HG03064 (cell line): ENCODE results near the gene FAM221B.
A peak's percentile ranks its signal among the peaks of the same experiment; 100 is the strongest.

Source experiments
- ATAC-seq: cut with Tn5 transposase; IDR thresholded peaks from one replicate; pipeline ENCODE4 v1.9.1; 2021; ENCODE audit warnings: low read depth; ENCODE audit not compliant: unreplicated experiment

Gene FAM221B

DNA sequence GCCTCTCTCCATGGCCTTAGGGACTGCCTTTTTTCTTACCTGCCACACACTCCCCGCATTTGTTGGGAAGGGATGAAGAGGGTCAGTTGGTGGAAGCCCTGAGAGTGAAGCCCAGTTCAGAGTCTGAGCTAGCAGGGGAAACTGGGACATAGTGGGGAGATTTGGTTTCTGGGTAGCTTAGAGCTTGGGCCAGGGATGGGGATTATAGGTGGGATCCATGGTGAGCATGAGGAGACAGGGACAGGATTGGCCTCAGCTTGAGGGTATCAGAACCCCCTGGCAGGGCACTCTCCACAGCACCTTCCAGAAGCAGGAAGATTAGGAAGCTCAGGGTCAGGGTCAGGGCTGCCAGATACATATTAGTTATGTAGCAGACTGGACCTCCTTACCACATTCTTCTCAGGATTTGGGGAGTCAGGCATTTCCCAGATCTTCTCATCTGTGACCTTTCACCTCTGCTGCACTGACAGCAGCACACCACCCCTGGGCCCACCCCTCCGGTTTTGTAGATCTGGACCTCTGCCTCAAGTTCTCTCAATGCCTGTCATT is 23.8 kb upstream of the FAM221B start:
- no peak for ATAC-seq

DNA sequence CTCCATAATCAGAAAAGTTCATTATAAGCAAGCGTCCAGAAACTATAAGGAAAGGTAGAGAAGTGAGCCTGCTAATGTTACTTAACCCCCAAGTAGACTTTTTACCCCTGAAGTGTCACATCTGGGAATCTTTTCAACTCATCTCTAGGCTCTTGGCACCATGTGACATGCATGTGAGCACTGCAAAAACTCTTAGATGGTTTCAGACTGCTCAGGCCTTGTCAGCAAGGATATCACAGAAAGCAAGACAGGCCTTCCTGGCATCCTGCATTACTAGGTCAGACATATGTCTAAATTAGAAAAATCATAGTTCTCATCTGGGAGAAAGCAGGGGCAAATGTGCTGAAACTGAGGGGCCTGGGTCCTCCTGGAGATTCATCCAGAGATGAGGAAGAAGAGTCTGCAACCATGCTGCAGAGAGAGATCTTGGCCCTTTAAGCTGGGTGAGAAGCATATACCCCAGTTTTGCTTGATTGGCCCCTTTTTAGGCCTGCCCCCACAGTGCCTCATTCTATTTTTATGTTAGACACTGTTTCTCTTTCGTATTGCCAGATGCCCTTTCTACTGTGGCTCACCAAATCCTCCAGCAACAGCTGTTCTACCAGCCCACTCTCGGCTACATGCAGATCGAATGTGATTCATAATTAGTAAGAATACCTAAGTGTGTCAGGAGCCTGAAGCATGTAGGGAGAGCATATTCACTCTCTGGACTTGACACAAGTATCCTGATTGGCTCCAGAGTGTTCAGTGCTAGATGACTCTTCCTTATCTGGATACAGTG is 19.4 kb upstream of the FAM221B start:
- peak; percentile 77 for ATAC-seq

DNA sequence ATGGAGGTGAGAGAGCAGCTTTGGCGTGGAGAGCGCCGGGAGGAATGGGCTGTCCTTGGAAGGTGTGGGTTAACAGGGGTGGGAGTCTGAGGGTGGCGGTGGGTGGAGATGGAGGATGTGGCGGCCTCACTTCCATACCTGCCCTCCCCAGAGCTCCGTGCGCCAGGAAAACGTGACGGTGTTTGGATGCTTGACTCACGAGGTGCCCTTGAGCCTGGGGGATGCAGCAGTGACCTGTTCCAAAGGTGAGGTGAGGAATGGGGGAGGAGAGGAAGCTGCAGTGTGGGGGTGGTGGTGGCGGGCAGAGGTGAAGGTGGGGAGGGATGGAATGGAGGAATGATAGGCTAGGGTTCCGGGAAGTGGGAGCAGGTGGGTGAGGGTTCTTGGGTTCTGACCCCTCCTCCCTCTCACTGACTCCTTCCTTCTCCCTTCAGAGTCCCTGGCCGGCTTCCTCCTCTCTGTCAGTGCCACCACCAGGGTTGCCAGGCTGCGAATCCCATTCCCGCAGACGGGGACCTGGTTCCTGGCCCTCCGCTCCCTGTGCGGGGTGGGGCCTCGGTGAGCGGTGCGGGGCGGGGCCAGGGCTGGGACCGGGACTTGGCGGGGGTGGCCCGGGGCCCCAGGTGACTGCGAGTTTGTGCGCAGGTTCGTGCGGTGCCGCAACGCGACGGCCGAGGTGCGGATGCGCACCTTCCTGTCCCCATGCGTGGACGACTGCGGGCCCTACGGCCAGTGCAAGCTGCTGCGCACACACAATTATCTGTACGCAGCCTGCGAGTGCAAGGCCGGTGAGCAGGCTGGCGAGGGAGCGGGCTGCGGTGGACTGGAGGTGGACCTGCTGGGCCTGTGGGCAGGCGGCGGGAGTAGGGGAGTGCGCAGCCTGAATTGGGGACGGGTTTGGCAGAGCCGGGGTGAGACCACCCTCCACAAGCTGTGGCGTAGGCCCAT is 17.6 kb upstream of the FAM221B start:
- ATAC-seq: no peak

DNA sequence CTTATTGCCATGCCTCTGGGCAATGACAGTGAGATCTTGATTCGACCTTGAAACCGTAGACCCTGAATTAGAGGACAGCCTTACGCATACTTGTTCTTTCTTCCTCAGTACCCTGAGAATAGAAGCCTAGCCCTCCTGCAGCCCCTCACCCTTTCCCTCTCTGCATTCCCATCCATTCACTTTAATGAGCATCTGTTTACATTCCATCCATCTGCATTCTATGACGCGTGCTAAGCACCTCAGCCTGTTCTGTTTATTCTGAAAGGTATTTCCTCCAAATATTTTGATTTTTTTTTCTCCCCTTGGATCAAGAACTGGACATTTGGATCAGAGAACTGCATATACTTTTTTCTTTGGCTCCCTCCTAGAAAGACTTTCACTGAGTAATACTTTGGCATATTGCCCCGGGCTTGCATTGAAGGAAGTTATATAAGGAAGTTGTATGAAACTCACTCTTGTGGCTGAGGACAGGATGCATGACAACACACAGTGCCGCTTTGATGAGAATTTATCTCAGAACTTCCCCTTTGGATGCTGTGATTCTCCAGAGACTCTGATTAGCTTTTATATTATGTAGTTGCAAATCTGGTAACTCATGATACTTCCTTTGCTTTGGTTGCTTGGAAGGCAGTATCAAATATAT is 16.2 kb upstream of the FAM221B start:
- ATAC-seq: no peak

DNA sequence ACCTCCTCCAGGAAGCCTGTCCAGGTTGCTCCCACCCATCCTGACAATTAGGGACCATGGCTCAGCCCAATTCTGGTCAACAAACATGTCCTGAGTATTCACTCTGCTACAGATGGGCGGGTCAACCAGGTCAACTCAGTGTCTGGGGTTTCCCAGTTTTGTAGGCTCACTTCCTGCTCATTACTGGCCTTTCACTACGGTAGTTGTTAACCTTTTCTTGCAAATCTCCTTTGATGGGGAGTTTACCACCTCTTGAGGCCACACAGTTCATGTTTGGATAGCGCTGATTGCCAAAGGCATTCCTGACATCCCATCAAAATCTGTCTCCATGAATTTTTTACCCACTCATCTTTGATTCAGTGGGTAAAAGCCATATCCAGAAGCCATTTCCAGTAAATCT is 14.3 kb upstream of the FAM221B start:
- ATAC-seq: no peak

DNA sequence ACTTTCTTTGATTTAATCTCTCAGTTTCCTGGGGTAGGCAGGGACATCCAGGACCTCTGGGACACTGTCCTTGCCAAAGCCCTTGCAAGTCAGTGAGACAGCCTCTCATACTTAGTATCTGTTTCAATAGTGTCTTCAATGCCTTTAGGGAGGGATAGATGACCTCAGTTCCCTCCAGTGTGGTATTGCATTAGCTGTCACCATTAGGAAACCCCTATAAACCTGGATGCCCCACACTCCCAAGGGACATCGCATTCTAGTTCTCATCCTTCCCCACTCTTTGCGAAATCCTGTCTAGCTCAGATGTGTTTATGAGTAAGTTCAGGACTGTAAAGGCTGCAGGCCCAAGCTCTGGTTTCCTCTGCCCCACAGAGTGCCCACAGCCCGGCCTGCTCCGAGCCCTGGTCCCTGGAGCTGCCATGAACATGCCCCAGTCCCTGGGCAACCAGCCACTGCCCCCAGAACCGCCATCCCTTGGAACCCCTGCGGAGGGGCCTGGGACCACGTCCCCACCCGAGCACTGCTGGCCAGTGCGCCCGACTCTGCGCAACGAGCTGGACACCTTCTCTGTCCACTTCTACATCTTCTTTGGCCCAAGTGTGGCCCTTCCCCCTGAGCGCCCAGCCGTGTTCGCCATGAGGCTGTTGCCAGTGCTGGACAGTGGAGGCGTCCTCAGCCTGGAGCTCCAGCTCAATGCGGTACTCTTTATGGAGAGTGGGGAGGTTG is 13.7 kb upstream of the FAM221B start:
- ATAC-seq: no peak

DNA sequence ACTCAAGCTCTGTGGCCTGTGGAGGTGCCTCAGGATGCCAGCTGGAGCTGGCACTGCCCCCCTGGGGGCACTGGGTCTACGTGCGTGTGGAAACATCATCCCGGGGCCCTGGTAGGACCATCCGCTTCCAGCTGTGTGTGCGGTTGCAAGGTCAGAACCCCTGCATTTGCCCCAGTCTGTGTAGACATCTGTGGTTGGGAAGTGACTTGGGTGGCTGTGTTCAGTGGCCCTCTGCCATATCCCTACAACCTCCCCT is 13.0 kb upstream of the FAM221B start:
- no peak for ATAC-seq

DNA sequence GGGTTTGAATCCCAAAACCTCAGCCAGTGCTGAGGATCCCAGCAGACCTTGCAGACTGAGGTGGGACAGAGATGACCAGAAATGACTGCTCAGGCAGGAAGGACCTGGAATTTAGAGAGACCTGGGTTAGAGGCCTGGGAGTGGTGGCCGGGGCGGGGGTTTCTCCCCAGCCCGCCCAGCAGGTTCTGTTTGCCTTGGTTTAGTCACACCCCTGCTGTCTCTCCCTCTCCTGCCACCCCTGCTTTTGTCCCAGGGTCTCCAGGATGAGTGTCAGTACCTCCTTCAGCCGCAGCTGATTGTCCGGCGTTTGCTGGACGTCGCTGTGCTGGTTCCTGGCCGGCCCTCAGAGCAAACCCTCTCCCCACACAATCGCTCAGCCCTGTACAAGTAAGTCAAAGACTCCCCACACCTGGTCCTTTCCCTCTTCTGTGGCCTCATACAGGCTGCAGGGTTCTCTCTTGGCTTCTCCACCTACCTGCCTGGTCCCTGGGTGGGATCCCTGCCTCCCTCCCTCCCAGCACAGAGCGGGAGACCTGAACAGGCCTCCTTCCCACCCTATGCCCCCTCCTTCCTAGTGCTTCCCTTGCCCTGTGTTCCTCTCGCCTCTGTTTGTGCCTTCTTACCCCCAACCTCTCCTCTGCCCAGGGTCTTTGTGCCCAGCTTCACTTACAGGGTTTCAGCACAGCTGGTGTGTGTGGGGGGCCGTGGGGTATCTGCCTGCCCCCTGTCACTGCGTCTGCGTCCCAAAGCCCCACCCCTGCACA is 12.5 kb upstream of the FAM221B start:
- no peak for ATAC-seq

DNA sequence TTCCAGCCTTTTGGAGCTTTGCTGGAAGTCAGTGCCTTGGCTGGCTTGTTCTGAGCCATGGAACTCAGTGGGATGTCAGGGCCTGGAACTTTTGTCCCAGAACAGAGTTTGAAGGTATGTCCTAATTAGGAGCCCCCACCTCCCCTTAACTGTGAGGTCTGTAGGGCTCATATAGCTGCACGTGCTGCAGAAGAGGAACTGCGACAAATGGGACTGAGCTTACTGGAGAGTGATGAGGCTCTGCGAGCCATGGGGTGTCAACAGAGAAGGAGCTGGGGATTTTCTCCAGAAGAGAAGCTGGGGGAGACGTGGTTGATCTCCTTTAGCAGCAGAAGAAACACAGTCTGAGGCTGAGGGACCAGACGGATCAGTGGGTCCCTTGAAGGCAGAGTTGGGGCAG is 11.4 kb upstream of the FAM221B start:
- ATAC-seq: no peak

DNA sequence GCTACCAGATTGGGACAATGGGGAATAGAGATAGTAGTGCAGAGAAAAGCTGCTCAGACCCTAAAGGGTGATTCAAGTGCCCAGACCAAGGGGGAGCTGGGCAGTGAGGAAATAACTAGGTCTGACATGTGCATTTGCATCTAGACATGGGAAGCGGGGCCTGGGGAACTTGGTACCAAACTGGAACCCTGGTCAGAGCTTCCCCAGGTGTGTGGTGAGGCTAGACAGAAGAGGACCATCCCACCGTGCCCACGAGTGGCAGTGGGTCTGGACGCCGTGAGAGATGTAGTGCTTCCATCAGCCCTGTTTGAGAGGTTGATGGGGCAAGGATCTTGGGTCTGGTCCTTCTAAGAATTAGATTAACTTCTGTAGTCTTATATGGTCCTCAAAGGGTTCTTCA is 8.1 kb upstream of the FAM221B start:
- no peak for ATAC-seq

DNA sequence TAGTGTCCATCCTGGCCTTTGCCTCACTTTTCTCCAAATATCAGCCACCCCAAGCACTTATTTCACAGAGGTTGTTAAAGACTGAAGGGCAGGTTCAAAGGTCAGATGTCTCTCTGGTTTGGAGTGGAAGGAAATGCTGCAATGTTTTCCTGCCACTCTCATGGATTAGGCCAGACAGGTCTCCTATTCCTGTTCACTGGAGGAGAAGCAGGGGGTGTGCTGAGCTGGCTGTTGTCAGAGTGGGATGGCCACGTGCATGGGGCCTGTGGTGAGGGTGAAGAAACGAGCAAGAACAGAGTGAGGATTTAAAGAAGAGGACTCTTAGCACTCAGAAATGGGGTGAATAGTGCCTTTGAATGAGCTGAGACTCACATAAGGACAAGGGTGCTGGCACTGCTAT is 7.2 kb upstream of the FAM221B start:
- no peak for ATAC-seq

DNA sequence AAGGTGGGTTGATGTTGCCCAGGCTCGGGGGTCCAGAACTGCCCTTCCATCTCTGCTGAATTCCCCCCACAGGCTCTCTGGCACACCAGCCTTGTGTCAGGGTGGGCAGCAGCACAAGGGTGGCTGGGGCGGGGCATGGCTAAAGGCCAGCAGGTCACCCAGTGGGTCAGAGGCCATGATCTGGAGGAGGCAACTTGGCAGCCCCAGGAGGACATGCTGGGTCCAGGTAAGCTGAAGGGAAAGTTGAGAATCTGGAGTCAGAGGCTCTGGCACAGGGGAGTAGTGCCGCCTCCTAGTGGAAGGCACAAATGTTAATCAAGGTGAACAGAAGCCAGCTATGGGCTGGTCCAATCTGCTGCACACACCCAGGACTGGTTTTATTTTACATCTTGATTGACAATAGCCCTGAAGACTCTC is 6.7 kb upstream of the FAM221B start:
- no peak for ATAC-seq

DNA sequence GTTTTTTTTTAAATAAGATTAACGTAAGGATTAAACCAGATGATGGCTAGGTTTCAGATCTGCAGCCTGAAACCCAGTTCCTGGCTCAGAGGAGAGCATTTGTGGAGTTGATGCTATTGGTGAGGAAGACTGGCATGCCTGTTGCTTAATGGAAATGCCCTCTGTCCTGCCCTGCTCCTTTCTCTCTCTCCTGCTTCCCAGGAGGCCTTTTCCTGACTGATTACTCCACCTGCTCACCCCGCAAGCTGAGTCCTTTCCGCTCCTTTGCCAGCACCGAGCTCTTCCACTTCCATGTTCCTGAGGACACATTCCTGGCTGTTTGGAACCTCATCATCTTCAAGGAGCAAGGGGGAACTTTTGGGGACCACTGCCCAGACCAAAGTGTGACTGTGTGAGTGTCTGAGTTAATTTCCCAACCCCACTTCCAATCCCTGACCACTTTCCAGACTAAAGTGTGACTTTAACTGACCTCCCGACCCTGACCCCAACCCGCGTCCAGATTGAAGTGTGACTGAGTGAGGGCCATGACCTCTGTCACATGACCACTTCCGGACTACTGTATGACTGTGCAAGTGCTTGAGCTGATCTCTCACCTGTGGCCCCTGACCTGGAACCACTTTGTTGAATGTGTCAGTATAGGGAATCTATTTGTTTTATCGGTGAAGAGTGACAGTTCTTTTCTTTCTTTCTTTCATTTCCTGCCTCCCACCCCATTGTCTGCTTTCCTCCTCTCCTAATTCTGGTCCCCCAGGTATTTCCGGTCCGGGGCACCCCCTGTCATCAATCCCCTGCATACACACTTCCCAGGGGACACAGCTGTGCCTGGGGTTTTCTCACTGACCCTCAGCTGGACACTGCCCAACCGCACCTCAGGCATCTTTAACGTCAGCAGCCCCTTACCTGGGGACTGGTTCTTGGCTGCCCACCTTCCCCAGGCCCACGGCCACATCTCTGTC is 6.0 kb upstream of the FAM221B start:
- no peak for ATAC-seq

DNA sequence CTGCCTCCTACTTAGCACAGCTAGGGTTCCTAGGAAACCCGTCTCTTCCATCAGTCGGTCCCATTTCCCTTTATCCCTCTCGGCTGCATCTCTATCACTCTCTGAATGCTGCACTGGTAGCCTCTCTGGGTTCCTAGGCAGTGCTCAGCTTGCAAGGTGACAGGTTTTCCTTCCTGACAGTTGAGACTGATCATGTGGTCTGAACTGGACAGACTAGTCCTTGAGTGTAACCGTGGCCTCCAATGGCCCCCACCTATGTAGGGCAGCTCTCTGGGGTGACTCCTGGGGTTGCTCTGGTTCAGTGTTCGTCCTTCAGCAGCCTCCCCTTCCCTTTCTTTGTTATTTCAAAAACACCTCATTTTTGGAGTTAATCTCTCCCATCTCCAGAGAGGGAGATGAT is 4.3 kb upstream of the FAM221B start:
- no peak for ATAC-seq

DNA sequence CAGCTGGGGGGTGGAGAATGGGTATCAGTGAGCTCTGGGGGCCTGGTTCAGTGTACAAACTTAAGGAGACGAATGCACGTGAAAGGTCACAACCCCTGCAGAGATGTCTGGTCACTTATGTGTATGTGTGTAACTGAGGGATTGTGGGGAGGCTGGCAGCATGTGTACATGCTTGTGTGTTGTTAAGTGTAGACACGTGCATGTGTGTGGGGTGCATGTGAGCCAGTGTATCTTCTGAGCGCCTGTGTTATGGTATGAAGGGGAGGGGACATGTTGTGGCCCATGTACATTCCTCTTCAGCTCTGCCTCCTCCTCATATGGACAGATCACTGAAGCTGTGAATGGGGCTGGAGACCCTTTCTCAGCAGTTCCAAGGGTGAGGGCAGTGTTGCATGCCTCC is 2.5 kb upstream of the FAM221B start:
- no peak for ATAC-seq

DNA sequence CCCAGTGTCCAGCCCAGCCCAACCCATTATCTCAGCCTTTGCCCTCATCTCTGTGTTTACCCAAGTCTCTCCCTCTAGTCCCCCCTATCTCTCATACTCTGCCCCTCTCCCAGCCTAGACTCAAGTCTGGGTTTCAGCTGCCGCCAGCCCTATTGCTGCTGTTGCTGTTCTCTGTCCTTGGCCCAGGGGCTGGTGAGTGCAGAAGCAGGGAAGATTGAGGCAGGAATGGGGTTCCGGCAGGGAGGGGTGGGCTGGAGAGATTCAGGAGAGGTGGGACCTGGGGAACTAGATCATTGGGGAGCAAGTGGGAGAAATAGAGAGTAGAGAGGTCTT is 1.2 kb upstream of the FAM221B start:
- ATAC-seq: no peak

DNA sequence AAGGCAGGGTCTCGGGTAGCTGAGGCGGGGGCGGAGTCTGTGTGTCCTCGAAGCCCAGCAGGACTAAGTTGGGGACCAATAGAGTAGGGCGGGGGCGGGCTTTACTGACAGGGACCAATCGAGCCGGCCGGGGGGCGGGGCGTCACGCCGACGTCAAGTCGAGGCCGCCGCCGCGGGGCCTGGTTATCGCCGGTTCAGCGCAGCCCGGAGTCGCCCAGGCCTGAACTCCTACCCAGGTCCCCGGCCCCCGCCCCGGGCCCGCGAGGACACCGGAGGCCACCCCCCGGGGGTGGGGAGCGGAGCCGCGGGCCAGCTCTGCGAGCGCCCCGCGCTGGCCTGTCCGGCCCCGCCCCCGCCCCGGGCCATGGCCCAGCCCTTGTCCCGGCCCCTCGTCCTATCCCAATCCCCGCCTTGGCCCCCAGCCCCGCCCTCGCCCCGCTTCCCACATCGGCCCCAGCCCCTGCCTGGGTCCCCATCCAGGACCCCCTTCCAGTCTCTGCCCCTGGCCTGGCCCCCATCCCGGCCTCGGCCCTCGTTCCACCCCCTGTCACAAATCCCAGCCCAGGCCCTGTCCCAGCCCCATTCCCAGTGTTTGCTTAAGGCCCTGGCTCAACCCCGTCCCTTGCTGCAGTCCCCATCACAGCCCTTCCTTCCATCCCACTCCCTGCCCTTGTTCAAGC is 692 bp upstream of the FAM221B start, which contains the start of gene TMEM8B:
Gene TMEM8B, plus strand, starts transcription at position 145 of the 680 bp plus-strand sequence. Its CDS starts 220 bp downstream, at position 365.
- ATAC-seq: peak; percentile 69

DNA sequence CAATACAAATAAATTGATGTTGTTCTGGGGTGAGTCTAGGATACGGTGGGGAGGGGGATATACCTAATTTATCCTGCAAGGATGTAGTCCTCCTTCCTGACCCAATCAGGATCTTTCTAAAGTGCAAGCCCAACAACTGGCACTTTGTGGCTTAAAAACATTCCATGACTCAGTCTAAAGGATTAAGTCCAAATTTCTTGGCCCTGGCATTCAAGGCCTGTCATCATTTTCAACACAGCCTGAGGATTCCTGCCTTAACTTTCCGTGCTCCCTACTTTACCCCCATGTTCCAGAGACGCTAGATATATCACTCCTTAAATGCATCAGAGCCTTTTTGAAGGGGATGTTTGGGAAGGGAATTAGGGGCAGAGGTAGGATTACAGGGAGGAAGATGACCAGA is 1.0 kb downstream of the FAM221B start:
- no peak for ATAC-seq
